Fibroblast of the aortic adventitia (primary cell): Measurements from ENCODE around the gene NUP93. TPM values are rescaled to one million over a fixed set of nuclear protein-coding genes. Genes with fewer than 3 reads are reported as not detected.
A peak's percentile ranks its signal among the peaks of the same experiment; 100 is the strongest.

Experiments used
- DNase-seq: peaks from one replicate; pipeline ENCODE4 v3.0.0-alpha.2; 2010; ENCODE audit warnings: low read depth
- H3K4me3 ChIP-seq: 2 replicates; pipeline ENCODE4 v1.5.1; 2011; ENCODE audit warnings: low read depth, mild to moderate bottlenecking, control low read depth, low read length, moderate library complexity
- small RNA-seq: library from RNA; depleted of rRNA; stranded (forward); fragments of <200 nt; gene quantifications from one replicate; pipeline ENCODE3, GENCODE V24; 2012
- total RNA-seq: library from RNA; depleted of rRNA; stranded (reverse); fragments of >200 nt; gene quantifications from 2 replicates; pipeline ENCODE4 v1.2.3, GENCODE V29; 2012; ENCODE audit warnings: low replicate concordance
- TF ChIP-seq, protein P1 (sequence below): IDR thresholded peaks from 2 replicates; pipeline ENCODE4 v1.5.1; 2011; ENCODE audit warnings: mild to moderate bottlenecking, low read length, control low read depth, inconsistent platforms; ENCODE audit not compliant: insufficient read depth

The NUP93 gene
- total RNA-seq, 1 donor, result 45.5 TPM

- TF ChIP-seq, protein P1, sequence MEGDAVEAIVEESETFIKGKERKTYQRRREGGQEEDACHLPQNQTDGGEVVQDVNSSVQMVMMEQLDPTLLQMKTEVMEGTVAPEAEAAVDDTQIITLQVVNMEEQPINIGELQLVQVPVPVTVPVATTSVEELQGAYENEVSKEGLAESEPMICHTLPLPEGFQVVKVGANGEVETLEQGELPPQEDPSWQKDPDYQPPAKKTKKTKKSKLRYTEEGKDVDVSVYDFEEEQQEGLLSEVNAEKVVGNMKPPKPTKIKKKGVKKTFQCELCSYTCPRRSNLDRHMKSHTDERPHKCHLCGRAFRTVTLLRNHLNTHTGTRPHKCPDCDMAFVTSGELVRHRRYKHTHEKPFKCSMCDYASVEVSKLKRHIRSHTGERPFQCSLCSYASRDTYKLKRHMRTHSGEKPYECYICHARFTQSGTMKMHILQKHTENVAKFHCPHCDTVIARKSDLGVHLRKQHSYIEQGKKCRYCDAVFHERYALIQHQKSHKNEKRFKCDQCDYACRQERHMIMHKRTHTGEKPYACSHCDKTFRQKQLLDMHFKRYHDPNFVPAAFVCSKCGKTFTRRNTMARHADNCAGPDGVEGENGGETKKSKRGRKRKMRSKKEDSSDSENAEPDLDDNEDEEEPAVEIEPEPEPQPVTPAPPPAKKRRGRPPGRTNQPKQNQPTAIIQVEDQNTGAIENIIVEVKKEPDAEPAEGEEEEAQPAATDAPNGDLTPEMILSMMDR, result no peak
- no peak overlapping the region for H3K4me3 ChIP-seq
- DNase-seq, result no peak
Observed at GRCh38 chr16:56897026-56897799, 167.3 kb downstream of the NUP93 start.

DNA sequence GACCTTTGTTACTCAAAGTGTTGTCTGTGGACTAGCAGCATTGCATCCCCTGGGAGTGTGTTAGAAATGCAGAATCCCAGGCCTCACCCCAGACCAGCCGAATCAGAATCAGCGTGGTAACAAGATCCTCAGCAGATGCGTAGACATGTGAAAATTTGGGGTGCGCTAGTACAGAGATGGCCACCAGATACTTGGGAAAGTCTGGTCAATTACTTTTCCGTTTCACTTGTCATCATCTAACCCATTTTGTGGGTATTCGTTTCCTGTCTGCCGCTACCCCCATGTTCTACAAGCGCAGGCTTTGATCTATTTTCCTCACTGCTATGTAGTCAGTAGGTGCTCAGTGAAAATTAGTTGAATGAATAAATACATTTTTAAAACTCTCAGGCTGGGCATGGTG lies 168.9 kb downstream of the NUP93 start:
- H3K4me3 ChIP-seq, result no peak overlapping the region
- no peak for DNase-seq
- TF ChIP-seq, protein P1, result no peak

Small RNA genes lying within 50 kb of the gene (small RNA-seq; reads per million reads assigned to genes)
- gene MIR138-2, result 44.4 reads per million, percentile 97 among the genes with 10 or more reads in this experiment

Other genes with a start within 250 kb of the NUP93 start
- 58.9 and 85.0 TPM in 2 replicates for gene BBS2, start 210.1 kb upstream of the NUP93 start, total RNA-seq
- gene MT4, start 165.1 kb upstream of the NUP93 start, total RNA-seq, result not detected in 2 replicates
- gene MT3, start 140.6 kb upstream of the NUP93 start, total RNA-seq, result not detected in 2 replicates
- 8.3 and 114 TPM in 2 replicates for gene MT2A, start 121.5 kb upstream of the NUP93 start, total RNA-seq
- 54.7 and 103 TPM in 2 replicates for gene MT1E, start 104.3 kb upstream of the NUP93 start, total RNA-seq
- gene MT1M, start 97.5 kb upstream of the NUP93 start, total RNA-seq, result 3.4 and 10.3 TPM in 2 replicates
- gene MT1A, start 91.5 kb upstream of the NUP93 start, total RNA-seq, result 0.72 TPM in 1 of 2 replicates, not detected in the other
- gene MT1B, start 78.2 kb upstream of the NUP93 start, total RNA-seq, result not detected in 2 replicates
- gene MT1F, start 72.2 kb upstream of the NUP93 start, total RNA-seq, result 0.18 TPM in 1 of 2 replicates, not detected in the other
- gene MT1G, start 62.1 kb upstream of the NUP93 start, total RNA-seq, result not detected in 2 replicates
- not detected in 2 replicates for gene MT1H, start 60.3 kb upstream of the NUP93 start, total RNA-seq
- 39.9 and 155 TPM in 2 replicates for gene MT1X, start 47.7 kb upstream of the NUP93 start, total RNA-seq
- not detected in 2 replicates for gene SLC12A3, start 135.1 kb downstream of the NUP93 start, total RNA-seq
- 34.0 and 151 TPM in 2 replicates for gene HERPUD1, start 202.0 kb downstream of the NUP93 start, total RNA-seq
- not detected in 2 replicates for gene CETP, start 231.8 kb downstream of the NUP93 start, total RNA-seq